Fibroblast of gingiva (primary cell): ENCODE data around the gene CXCL12.

Experiments used
- DNase-seq: peaks from one replicate; pipeline ENCODE4 v3.0.0-alpha.2; 2011; ENCODE audit warnings: low read depth

Gene CXCL12

DNA sequence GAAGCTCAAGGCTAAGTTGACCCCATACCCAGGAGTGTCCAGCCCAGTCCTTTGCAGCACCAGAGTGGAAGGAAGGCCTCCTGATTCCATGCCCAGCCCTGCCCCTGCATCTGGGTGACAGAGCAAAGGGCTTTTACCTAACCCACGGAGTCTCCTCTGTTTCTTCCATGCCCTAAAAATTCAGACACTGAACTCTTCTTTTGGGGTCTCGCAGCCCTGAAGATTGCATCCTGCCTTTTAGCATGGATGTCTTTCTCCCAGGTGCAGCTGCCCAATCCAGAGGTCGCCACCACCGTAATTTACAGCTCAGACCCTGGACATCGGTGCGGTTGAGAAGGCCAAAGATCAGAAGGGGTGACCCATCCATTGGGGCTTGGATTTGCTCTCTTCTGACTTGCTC is 50.8 kb downstream of the CXCL12 start:
- no peak for DNase-seq

DNA sequence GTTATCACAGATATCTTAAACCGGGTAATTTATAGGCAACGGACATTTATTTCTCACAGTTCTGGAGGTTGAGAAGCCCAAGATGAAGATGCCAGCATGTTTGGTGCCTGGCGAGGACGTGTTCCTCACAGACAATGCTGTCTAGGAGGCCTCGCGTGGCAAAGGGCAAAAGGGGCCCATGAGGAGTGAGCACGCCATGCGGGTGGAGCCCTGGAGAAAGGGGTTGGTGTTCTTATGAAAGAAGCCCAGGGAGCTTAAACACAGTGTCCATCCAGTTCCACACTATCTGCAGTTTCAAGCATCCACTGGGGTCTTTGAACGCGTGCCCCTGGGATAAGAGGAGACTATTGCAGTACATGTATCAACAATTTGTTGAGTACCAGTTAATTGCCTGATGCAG is 51.4 kb downstream of the CXCL12 start:
- no peak for DNase-seq

DNA sequence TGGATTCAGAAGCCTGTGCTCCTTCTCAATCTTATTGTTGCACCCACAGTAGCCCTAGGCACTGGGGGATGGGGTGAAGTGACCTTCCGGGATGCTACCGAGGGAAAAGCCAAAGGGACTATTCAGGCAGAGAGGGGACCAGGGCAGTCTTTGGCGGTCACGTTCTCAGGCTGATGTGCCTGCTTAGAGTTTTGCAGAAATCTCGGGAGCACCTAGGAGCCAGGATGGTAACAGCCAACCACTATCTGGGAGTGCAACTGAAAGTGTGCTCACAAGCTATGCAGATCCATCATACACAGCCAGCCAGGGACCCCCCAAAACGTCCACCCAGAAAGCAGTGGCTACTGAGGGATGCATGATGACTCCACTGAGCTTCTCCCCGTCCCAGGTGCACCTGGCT is 52.4 kb downstream of the CXCL12 start:
- DNase-seq = no peak

- DNase-seq = no peak
Observed at GRCh38 chr10:44330431-44330830, 54.5 kb downstream of the CXCL12 start.

- DNase-seq = no peak
Observed at GRCh38 chr10:44327461-44327860, 57.4 kb downstream of the CXCL12 start.
